SK-N-SH treated with all-trans-retinoic acid at 6 μM for 48 hours (cell line): Measurements from ENCODE around the gene EIF1B.

Source experiments
- ATAC-seq: fragments of 200-7000 bp; cut with Tn5 transposase; 3 replicates; pipeline ENCODE4 v1.9.1; 2020; ENCODE audit warnings: mild to moderate bottlenecking, moderate library complexity
- ARNTL ChIP-seq: fragments of 450-650 bp; formaldehyde crosslinking; IDR thresholded peaks from 2 replicates; pipeline ENCODE4 v1.5.0; 2020; ENCODE audit warnings: low read depth, mild to moderate bottlenecking, moderate library complexity, borderline replicate concordance
- BACH2 ChIP-seq: fragments of 250-450 bp; sonication (Bioruptor Pico); IDR thresholded peaks from 2 replicates; pipeline ENCODE4 v1.9.0; 2021; ENCODE audit warnings: mild to moderate bottlenecking, borderline replicate concordance
- CREB5 ChIP-seq: fragments of 250-450 bp; sonication (Bioruptor Pico); IDR thresholded peaks from 2 replicates; pipeline ENCODE4 v1.5.1; 2020; ENCODE audit warnings: low read depth, mild to moderate bottlenecking, moderate library complexity
- CSDC2 ChIP-seq: fragments of 250-450 bp; sonication (Bioruptor Pico); IDR thresholded peaks from 2 replicates; pipeline ENCODE4 v1.5.0; 2020; ENCODE audit warnings: mild to moderate bottlenecking, moderate library complexity
- ESRRG ChIP-seq: fragments of 250-450 bp; sonication (Bioruptor Pico); IDR thresholded peaks from 2 replicates; pipeline ENCODE4 v1.6.1; 2021; ENCODE audit warnings: mild to moderate bottlenecking
- GLIS3 ChIP-seq: fragments of 250-450 bp; sonication (Bioruptor Pico); IDR thresholded peaks from 2 replicates; pipeline ENCODE4 v1.5.0; 2020; ENCODE audit warnings: mild to moderate bottlenecking, moderate library complexity
- OSR1 ChIP-seq: fragments of 250-450 bp; sonication (Bioruptor Pico); IDR thresholded peaks from 2 replicates; pipeline ENCODE4 v1.8.0; 2022; ENCODE audit warnings: moderate library complexity, mild to moderate bottlenecking, inconsistent platforms
- PATZ1 ChIP-seq: fragments of 250-450 bp; sonication (Bioruptor Pico); IDR thresholded peaks from 2 replicates; pipeline ENCODE4 v1.8.0; 2020; ENCODE audit warnings: mild to moderate bottlenecking, moderate library complexity, borderline replicate concordance
- PPARA ChIP-seq: fragments of 250-450 bp; sonication (Bioruptor Pico); IDR thresholded peaks from 2 replicates; pipeline ENCODE4 v1.5.0; 2020; ENCODE audit warnings: mild to moderate bottlenecking, borderline replicate concordance
- RARB ChIP-seq: fragments of 250-450 bp; sonication (Bioruptor Pico); IDR thresholded peaks from 2 replicates; pipeline ENCODE4 v1.8.0; 2021; ENCODE audit warnings: mild to moderate bottlenecking, moderate library complexity
- SNAI2 ChIP-seq: fragments of 250-450 bp; sonication (Bioruptor Pico); IDR thresholded peaks from 2 replicates; pipeline ENCODE4 v1.5.0; 2020; ENCODE audit warnings: mild to moderate bottlenecking, moderate library complexity
- TCF4 ChIP-seq: fragments of 250-450 bp; sonication (Bioruptor Pico); IDR thresholded peaks from 2 replicates; pipeline ENCODE4 v1.8.0; 2021; ENCODE audit warnings: mild to moderate bottlenecking, moderate library complexity, borderline replicate concordance
- ZC3H10 ChIP-seq: fragments of 250-450 bp; sonication (Bioruptor Pico); IDR thresholded peaks from 2 replicates; pipeline ENCODE4 v1.5.1; 2021; ENCODE audit warnings: mild to moderate bottlenecking, moderate library complexity
- ZNF70 ChIP-seq: fragments of 450-650 bp; formaldehyde crosslinking; IDR thresholded peaks from 2 replicates; pipeline ENCODE4 v1.5.0; 2020; ENCODE audit warnings: mild to moderate bottlenecking, moderate library complexity
- ZNF8 ChIP-seq: fragments of 450-650 bp; formaldehyde crosslinking; IDR thresholded peaks from 2 replicates; pipeline ENCODE4 v1.5.0; 2020; ENCODE audit warnings: mild to moderate bottlenecking, moderate library complexity
- TF ChIP-seq, protein P1 (sequence below): fragments of 250-450 bp; sonication (Bioruptor Pico); IDR thresholded peaks from 2 replicates; pipeline ENCODE4 v1.5.1; 2021; ENCODE audit warnings: mild to moderate bottlenecking, moderate library complexity
- TF ChIP-seq, protein P2 (sequence below): fragments of 250-450 bp; sonication (Bioruptor Pico); IDR thresholded peaks from 2 replicates; pipeline ENCODE4 v1.5.0; 2020; ENCODE audit warnings: mild to moderate bottlenecking, moderate library complexity
- TF ChIP-seq, protein P3 (sequence below): fragments of 250-450 bp; sonication (Bioruptor Pico); IDR thresholded peaks from 2 replicates; pipeline ENCODE4 v1.8.0; 2021; ENCODE audit warnings: low read depth, mild to moderate bottlenecking, moderate library complexity, borderline replicate concordance

The EIF1B gene

DNA sequence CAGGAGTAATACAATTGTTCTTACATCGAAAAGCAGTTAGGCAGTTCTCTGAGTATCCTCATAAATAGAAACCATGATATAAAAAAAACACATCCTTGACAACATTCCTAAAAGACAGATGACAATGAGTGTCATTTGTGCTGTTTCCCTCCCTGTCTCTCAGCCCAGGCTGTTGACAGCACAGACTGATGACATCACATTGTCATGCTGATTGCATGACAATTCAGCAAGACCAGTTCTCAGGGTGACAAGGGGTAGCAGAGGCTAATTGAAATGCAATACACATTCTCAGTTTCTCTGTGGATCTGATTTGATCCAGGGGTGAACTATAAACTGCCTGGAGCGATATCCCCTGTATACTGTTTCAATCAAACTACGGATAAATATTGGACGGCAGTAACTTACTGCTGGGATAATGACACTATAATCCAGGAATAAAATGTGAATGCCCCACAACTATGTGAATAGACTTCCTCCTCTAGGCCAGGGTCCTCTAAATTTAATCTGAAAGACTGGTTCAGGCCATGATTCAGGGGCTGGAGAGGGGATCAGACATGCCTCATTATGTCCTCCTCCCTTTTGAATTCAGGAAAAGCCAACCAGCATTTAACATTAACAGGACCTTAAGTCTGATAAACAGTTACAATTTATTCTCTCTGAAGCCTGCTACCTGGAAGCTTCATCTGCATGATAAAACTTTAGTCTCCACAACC, 16.7 kb upstream of the EIF1B start:
- ATAC-seq: no peak

GRCh38 chr3:40294434-40294833, 15.1 kb upstream of the EIF1B start:
- TF ChIP-seq BACH2 (CRISPR knock-in tag) (no peak), CSDC2 (CRISPR knock-in tag) (no peak), SNAI2 (CRISPR knock-in tag) (no peak), ESRRG (CRISPR knock-in tag) (no peak), ARNTL (CRISPR knock-in tag) (no peak), PPARA (no peak), GLIS3 (no peak), TCF4 (CRISPR knock-in tag) (peak; percentile 64; the same call in 1 of the 2 replicates), RARB (CRISPR knock-in tag) (no peak), CREB5 (CRISPR knock-in tag) (no peak), ZNF8 (CRISPR knock-in tag) (no peak), ZC3H10 (CRISPR knock-in tag) (no peak)
- TF ChIP-seq, protein P1, sequence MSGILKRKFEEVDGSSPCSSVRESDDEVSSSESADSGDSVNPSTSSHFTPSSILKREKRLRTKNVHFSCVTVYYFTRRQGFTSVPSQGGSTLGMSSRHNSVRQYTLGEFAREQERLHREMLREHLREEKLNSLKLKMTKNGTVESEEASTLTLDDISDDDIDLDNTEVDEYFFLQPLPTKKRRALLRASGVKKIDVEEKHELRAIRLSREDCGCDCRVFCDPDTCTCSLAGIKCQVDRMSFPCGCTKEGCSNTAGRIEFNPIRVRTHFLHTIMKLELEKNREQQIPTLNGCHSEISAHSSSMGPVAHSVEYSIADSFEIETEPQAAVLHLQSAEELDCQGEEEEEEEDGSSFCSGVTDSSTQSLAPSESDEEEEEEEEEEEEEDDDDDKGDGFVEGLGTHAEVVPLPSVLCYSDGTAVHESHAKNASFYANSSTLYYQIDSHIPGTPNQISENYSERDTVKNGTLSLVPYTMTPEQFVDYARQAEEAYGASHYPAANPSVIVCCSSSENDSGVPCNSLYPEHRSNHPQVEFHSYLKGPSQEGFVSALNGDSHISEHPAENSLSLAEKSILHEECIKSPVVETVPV (CRISPR knock-in tag): no peak
- TF ChIP-seq, protein P2, sequence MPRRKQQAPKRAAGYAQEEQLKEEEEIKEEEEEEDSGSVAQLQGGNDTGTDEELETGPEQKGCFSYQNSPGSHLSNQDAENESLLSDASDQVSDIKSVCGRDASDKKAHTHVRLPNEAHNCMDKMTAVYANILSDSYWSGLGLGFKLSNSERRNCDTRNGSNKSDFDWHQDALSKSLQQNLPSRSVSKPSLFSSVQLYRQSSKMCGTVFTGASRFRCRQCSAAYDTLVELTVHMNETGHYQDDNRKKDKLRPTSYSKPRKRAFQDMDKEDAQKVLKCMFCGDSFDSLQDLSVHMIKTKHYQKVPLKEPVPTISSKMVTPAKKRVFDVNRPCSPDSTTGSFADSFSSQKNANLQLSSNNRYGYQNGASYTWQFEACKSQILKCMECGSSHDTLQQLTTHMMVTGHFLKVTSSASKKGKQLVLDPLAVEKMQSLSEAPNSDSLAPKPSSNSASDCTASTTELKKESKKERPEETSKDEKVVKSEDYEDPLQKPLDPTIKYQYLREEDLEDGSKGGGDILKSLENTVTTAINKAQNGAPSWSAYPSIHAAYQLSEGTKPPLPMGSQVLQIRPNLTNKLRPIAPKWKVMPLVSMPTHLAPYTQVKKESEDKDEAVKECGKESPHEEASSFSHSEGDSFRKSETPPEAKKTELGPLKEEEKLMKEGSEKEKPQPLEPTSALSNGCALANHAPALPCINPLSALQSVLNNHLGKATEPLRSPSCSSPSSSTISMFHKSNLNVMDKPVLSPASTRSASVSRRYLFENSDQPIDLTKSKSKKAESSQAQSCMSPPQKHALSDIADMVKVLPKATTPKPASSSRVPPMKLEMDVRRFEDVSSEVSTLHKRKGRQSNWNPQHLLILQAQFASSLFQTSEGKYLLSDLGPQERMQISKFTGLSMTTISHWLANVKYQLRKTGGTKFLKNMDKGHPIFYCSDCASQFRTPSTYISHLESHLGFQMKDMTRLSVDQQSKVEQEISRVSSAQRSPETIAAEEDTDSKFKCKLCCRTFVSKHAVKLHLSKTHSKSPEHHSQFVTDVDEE (CRISPR knock-in tag): peak; percentile 33; the same call in 1 of the 2 replicates
- ATAC-seq: no peak; the same call in 2 of the 3 replicates

More for the DNA sequence above, 16.7 kb upstream of the EIF1B start:
- TF ChIP-seq CREB5 (CRISPR knock-in tag) (no peak), ZNF8 (CRISPR knock-in tag) (no peak), OSR1 (CRISPR knock-in tag) (no peak)
- TF ChIP-seq, all 23 proteins: peak for 0

DNA sequence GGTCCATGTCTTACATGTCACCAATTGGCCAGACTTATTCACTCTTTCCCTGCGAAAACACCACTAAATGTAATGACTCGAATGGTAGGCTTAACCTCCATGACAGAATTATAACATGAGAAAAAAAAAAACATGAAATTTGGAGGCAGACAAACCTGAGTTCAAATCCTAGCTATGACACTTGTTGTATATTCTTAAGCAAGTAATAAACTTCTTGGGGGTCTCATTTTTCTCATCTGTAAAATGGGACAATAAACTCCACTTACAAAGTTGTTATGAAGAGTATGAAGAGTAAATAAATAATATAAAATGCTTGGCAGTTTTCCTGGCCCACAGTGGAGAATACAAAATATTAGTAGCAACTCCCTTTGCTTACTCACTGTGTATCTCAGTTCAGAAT, 11.4 kb upstream of the EIF1B start:
- no peak for ATAC-seq
- TF ChIP-seq GLIS3 (no peak), ZC3H10 (CRISPR knock-in tag) (no peak), PATZ1 (no peak), BACH2 (CRISPR knock-in tag) (no peak), ZNF70 (CRISPR knock-in tag) (no peak), SNAI2 (CRISPR knock-in tag) (no peak), ARNTL (CRISPR knock-in tag) (no peak), CREB5 (CRISPR knock-in tag) (no peak), TCF4 (CRISPR knock-in tag) (no peak), OSR1 (CRISPR knock-in tag) (no peak)
- TF ChIP-seq, protein P2 (CRISPR knock-in tag): no peak
- TF ChIP-seq, protein P3, sequence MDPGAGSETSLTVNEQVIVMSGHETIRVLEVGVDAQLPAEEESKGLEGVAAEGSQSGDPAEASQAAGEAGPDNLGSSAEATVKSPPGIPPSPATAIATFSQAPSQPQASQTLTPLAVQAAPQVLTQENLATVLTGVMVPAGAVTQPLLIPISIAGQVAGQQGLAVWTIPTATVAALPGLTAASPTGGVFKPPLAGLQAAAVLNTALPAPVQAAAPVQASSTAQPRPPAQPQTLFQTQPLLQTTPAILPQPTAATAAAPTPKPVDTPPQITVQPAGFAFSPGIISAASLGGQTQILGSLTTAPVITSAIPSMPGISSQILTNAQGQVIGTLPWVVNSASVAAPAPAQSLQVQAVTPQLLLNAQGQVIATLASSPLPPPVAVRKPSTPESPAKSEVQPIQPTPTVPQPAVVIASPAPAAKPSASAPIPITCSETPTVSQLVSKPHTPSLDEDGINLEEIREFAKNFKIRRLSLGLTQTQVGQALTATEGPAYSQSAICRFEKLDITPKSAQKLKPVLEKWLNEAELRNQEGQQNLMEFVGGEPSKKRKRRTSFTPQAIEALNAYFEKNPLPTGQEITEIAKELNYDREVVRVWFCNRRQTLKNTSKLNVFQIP (CRISPR knock-in tag): no peak
- TF ChIP-seq, protein P1 (CRISPR knock-in tag): no peak
